ENCODE data around the gene P2RX3.

Gene P2RX3

GRCh38 chr11:57301711-57302423, 36.3 kb upstream of the P2RX3 start:
- no peak for TF ChIP-seq CTCF (IDR thresholded peaks at IDR 0.05)

GRCh38 chr11:57302489-57302888, 35.7 kb upstream of the P2RX3 start:
- TF ChIP-seq CTCF (IDR thresholded peaks at IDR 0.05): no peak

- TF ChIP-seq CTCF (IDR thresholded peaks at IDR 0.05): no peak
These were observed 34.7 kb upstream of the P2RX3 start for GRCh38 chr11:57303280-57303989.

GRCh38 chr11:57303990-57304579, 34.1 kb upstream of the P2RX3 start:
- no peak for TF ChIP-seq CTCF (IDR thresholded peaks at IDR 0.05)

- TF ChIP-seq CTCF (IDR thresholded peaks at IDR 0.05): no peak
These were observed 32.6 kb upstream of the P2RX3 start for GRCh38 chr11:57305523-57305922.

- no peak for TF ChIP-seq CTCF (IDR thresholded peaks at IDR 0.05)
These were observed 31.8 kb upstream of the P2RX3 start for GRCh38 chr11:57306161-57306876.

GRCh38 chr11:57306940-57307565, 31.1 kb upstream of the P2RX3 start:
- no peak for TF ChIP-seq CTCF (IDR thresholded peaks at IDR 0.05)
